OCI-LY1 (cell line): ENCODE measurements around the gene KDM7A.

Experiments used
- EZH2 ChIP-seq: fragments of 200-600 bp; sonication (generic), shearing (Covaris generic); IDR thresholded peaks from 2 replicates; pipeline ENCODE4 v1.8.0; 2017; ENCODE audit warnings: borderline replicate concordance, mixed run types, mild to moderate bottlenecking, antibody characterized with exemption, low read length, moderate library complexity, mixed read lengths
- TF ChIP-seq, protein P1 (sequence below): fragments of 200-600 bp; sonication (generic), shearing (Covaris generic); IDR thresholded peaks from 2 replicates; pipeline ENCODE4 v1.5.1; 2017; ENCODE audit warnings: mild to moderate bottlenecking, antibody characterized with exemption, low read length, moderate library complexity, mixed read lengths

DNA sequence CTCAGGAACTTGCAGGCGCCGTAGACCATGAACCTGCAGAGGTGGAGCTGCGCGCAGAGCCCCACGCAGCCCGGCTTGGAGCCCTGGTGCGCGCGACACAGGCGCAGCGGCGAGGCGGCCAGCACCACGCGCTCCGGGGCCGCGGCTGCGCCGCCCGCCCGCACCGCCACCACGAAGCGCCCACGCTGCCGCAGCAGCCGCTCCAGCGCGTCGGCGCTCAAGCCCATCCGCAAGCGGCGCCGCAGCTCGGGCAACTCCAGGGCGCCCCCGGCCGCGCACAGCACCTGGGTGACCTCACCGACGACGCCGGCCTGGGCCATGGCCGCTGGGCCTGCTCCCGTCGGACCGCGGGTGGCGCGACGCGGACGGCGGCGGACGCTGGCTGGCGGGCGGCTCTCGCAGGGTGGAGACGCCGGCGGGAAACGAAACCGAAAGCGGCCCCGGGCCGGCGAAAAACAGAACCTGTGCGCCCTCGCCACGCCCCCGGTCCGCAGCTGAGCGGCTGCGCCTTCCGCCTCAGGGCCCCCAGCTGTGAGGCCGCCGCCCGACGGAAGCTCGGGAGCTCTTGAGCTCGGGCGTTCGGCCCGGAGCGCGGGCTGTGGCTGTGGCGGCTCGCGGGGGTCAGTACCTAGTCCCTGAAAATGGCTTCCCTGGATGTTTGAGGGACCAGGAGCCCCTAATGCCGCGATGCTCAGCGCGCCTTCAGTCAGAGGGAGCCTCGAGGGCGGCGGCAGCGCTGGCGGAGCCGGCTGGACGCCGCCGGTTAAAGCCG, 114.1 kb downstream of the KDM7A start, which contains the start of gene PARP12:
- TF ChIP-seq EZH2: no peak
- TF ChIP-seq, protein P1, sequence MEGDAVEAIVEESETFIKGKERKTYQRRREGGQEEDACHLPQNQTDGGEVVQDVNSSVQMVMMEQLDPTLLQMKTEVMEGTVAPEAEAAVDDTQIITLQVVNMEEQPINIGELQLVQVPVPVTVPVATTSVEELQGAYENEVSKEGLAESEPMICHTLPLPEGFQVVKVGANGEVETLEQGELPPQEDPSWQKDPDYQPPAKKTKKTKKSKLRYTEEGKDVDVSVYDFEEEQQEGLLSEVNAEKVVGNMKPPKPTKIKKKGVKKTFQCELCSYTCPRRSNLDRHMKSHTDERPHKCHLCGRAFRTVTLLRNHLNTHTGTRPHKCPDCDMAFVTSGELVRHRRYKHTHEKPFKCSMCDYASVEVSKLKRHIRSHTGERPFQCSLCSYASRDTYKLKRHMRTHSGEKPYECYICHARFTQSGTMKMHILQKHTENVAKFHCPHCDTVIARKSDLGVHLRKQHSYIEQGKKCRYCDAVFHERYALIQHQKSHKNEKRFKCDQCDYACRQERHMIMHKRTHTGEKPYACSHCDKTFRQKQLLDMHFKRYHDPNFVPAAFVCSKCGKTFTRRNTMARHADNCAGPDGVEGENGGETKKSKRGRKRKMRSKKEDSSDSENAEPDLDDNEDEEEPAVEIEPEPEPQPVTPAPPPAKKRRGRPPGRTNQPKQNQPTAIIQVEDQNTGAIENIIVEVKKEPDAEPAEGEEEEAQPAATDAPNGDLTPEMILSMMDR: no peak
